ENCODE results near the gene B4GALT5.
A peak's percentile ranks its signal among the peaks of the same experiment; 100 is the strongest.
"Not testable (repeated sequence)": the region's sequence is repeated elsewhere in the genome, so short reads cannot be mapped to it uniquely, and the experiment has no call there.

B4GALT5 gene

DNA sequence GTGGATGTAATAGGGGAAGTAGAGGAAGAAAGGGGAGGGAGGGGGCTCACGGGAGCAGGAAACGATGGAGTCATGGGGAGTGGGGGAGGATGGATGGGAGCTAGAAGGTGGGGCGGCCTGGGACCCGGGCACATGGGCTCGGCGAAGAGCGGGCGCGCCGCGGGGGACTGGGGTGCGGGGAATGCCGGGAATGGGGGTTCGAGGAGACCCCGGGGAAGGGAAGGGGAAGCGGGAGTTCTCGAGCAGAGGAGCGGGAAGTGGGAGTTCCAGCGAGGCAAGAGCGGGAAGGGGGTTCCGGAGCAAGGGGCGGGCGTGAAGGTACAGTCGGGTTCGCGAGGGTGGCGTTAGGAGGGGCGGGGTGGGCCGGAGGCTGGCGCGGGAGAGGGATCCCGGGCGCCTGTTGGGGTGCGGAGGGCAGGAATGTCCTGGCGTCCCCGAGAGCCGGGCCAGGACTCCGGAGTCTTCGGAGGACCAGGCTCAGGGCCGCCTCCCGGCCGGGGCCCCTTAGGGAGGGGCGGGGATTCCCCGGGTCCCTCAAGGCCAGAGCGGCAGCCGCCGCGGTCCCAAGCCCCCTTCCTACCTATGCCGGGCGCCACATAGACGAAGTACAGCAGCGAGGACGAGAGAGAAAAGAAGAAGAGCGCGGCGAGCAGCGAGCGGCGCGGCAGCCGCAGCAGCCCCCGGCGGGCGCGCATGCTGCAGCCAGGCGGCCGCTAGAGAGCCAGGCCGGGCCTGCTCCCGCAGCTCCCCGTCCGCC is 504 bp downstream of the B4GALT5 start:
- TF ChIP-seq Cebpa-rat (IDR thresholded peaks at IDR 0.05): no peak
- Histone ChIP-seq H3K27me3 (no peaks in the 10 kb centered on the region), H3K27ac (peak overlapping the region; percentile 87), H4K20me1 (peaks cover 46% of the 10 kb centered on the region), H3K4me2 (peak overlapping the region; percentile 71), H3K9ac (peak overlapping the region; percentile 90), H3K4me3 (peak overlapping the region; percentile 93), H3K4me1 (peaks cover 29% of the 10 kb centered on the region), H3K9me3 (no peaks in the 10 kb centered on the region), H3K36me3 (no peaks in the 10 kb centered on the region)

DNA sequence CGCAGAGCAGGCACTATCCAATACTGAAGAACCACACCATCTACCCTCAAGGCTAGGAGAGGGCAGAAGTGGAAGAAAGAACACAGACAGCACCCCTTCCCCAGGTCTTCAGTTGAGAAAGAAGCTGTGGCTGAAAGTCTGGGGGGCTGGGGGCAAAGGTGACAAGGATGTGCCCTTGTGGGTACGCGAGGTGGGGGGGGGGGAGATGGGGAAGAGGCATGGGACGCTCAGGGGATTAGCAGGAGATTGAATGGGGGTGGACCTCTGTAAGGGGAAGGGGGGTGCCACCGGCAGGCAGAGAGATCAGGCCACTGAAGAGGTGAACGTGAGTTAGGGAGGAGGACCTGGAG is 1.1 kb downstream of the B4GALT5 start:
- no peak for TF ChIP-seq Cebpa-rat (IDR thresholded peaks at IDR 0.05)
- Histone ChIP-seq H3K4me3 (peak overlapping the region; percentile 93), H3K4me2 (peak overlapping the region; percentile 71), H3K9ac (peak overlapping the region; percentile 90), H3K27me3 (no peaks in the 10 kb centered on the region), H3K27ac (peak overlapping the region; percentile 87; the same call in 1 of the 2 replicates), H3K4me1 (peaks cover 29% of the 10 kb centered on the region), H4K20me1 (peaks cover 51% of the 10 kb centered on the region), H3K9me3 (no peaks in the 10 kb centered on the region), H3K36me3 (no peaks in the 10 kb centered on the region)

DNA sequence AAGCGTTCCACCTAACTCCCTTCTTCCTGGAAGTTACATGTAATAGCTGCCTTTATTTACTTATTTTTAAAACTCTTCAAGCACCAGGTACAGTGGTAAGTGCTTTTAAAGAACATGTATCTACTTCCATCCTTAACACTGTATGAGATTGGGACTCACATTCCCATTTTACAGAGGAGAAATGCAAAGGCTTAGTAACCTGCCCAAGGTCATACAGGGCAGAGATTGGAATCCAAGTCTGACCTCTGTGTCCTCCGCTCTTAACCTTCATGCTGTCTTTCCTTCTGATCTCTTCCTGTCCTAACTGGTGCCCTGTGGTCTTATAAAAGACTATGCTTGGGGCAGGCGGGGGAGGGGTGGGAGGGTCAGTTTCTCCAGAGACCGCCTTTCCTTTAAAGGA is 1.6 kb downstream of the B4GALT5 start:
- Histone ChIP-seq H3K36me3 (no peaks in the 10 kb centered on the region), H3K4me1 (peaks cover 29% of the 10 kb centered on the region), H3K27ac (no peak overlapping the region), H3K9me3 (no peaks in the 10 kb centered on the region), H3K4me3 (peak overlapping the region; percentile 93), H4K20me1 (peaks cover 56% of the 10 kb centered on the region), H3K4me2 (peak overlapping the region; percentile 71), H3K27me3 (no peaks in the 10 kb centered on the region), H3K9ac (peak overlapping the region; percentile 90; the same call in 1 of the 2 replicates)
- TF ChIP-seq Cebpa-rat (IDR thresholded peaks at IDR 0.05): no peak

DNA sequence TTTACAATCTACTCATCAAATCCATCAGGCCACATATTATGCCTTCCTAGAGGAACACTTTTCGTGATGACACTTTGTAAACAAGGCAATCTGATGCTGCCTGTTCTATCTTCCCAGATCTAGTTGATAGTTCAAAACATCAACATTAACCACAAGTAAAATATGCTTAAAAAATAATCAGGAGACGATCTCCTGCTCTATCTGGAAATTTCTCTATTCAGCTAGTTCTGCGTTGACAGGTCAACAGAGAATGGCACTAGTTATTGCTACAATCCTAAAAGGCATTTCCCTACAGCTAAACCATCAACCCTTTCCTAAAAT is 2.1 kb downstream of the B4GALT5 start:
- Histone ChIP-seq H3K27ac (no peak overlapping the region), H3K9ac (peak overlapping the region; percentile 27; the same call in 1 of the 2 replicates), H3K4me3 (no peak overlapping the region), H4K20me1 (peaks cover 61% of the 10 kb centered on the region), H3K36me3 (no peaks in the 10 kb centered on the region), H3K4me2 (peak overlapping the region; percentile 71), H3K4me1 (peaks cover 29% of the 10 kb centered on the region), H3K9me3 (no peaks in the 10 kb centered on the region), H3K27me3 (no peaks in the 10 kb centered on the region)
- no peak for TF ChIP-seq Cebpa-rat (IDR thresholded peaks at IDR 0.05)

DNA sequence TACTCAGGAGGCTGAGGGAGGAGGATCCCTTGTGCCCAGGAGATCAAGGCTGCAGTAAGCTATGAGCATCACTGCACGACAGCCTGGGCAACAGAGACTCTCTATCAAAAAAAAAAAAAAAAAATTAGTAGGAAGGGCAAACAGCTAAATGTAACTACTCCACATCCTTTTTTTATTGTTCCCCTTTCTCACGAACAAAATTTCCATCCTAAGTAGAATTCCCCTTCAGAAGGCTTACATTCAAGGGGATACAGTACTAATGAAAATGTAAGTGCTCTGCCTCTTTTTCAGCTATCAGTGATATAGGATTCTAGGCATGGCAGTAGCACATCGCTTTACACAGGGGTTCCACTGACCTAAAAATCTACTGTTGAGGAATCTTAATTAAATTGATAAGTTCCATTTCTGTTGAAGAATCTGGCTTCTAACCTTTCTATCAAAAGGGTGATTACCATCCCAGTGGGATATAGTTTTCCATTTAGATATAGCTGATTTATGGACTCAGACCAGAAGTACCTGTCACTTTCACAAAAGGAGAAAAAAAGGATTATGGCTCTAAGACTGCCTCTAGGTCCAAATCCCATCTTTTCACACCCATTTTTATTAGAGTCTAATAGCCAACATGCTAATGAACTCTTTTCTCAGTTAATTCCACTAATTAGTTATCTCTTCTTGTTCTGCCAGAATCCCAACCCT is 2.6 kb downstream of the B4GALT5 start:
- no peak for TF ChIP-seq Cebpa-rat (IDR thresholded peaks at IDR 0.05)
- no peaks in the 10 kb centered on the region for H3K36me3 ChIP-seq
- H3K4me2 ChIP-seq: peak overlapping the region; percentile 71
- peaks cover 29% of the 10 kb centered on the region for H3K4me1 ChIP-seq
- H4K20me1 ChIP-seq: peaks cover 66% of the 10 kb centered on the region
- no peaks in the 10 kb centered on the region for H3K9me3 ChIP-seq
- no peaks in the 10 kb centered on the region for H3K27me3 ChIP-seq
- peak overlapping the region; percentile 27; the same call in 1 of the 2 replicates for H3K9ac ChIP-seq
- no peak overlapping the region for H3K27ac ChIP-seq
- H3K4me3 ChIP-seq: no peak overlapping the region

DNA sequence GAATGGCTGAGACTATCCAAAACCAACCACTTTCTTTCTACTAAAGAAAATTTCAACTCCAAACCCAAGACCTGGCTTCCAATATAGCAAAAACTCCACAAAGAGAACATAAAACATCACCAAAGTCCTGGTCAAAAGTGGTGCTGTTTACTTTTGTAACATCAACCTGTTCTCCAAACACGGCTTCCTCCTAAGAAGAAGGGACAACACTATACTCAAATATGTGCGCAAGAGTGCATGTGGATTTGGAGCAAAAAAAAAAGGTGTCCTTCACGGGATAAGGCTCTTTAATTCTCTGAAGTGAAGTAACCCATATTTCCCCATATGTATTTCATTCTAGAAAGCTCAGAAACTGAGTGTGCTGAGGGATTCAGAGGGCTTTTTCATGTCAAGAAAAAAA is 6.6 kb downstream of the B4GALT5 start:
- Histone ChIP-seq H3K9ac (no peak overlapping the region), H3K27ac (no peak overlapping the region), H3K4me1 (peaks cover 33% of the 10 kb centered on the region), H3K4me2 (no peak overlapping the region), H3K4me3 (no peak overlapping the region), H3K9me3 (no peaks in the 10 kb centered on the region), H3K36me3 (no peaks in the 10 kb centered on the region), H3K27me3 (no peaks in the 10 kb centered on the region), H4K20me1 (peaks cover 100% of the 10 kb centered on the region)
- TF ChIP-seq Cebpa-rat (IDR thresholded peaks at IDR 0.05): no peak

DNA sequence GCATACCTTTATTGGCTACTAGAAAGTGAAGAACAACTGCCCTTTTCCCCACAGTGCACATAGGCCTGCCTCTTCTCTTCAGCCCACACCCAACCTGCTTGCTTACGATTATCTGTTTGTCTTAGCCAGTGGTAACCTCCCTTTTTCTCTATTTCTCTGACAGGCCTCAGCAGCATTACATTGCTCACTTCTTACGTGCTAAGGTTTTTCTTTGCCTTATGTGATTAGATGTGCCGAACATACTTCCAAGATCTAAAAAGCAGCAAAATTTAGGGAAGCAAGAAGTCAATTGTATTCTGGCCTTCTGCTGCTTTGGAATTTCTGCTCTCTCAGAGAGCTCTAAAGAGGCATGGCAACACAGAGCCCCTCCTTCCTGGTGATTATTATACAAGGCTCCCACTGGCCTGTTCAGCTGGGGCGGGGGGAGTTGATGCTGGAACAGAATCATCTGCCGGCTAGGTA is 7.0 kb downstream of the B4GALT5 start:
- Histone ChIP-seq H3K4me3 (no peak overlapping the region), H3K9me3 (no peaks in the 10 kb centered on the region), H3K9ac (no peak overlapping the region), H3K36me3 (no peaks in the 10 kb centered on the region), H4K20me1 (peaks cover 100% of the 10 kb centered on the region), H3K27me3 (no peaks in the 10 kb centered on the region), H3K4me1 (peaks cover 31% of the 10 kb centered on the region), H3K27ac (no peak overlapping the region), H3K4me2 (no peak overlapping the region)
- TF ChIP-seq Cebpa-rat (IDR thresholded peaks at IDR 0.05): no peak

DNA sequence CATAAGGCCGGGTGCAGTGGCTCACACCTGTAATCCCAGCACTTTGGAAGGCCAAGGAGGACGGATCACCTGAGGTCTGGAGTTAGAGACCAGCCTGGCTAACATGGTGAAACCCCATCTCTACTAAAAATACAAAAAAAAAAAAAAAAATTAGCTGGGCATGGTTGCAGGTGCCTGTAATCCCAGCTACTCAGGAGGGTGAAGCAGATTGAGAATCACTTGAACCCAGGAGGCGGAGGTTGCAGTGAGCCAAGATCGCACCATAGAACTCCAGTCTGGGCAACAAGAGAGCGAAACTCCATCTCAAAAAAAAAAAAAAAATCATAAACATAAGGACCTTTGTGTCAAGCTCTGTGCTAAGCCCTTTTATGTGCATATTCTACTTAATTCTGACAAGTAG is 7.8 kb downstream of the B4GALT5 start:
- not testable (repeated sequence) for H3K27ac ChIP-seq, H3K4me2 ChIP-seq
- peaks cover 100% of the 10 kb centered on the region for H4K20me1 ChIP-seq

DNA sequence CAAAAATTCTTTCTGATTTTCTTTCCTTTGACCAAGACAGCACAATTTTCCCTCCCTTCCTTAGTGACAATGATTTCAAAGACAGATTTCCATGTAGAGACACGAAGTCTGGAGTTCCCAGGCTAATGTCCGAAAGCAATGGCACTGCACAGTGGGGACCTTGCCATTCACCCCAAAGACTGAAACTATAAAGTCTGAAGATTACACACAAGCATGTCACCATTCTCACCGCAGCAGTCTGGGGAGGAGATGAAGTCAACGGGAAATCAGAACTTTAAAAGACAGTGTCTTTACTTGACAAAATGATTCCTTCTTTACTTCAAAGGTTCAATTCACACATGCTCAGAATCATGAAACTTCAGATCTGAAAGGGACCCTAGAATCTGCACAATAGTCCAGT is 8.3 kb downstream of the B4GALT5 start:
- Histone ChIP-seq H3K27me3 (no peaks in the 10 kb centered on the region), H3K4me2 (no peak overlapping the region), H3K4me3 (no peak overlapping the region), H3K27ac (no peak overlapping the region), H3K9me3 (no peaks in the 10 kb centered on the region), H3K4me1 (peaks cover 23% of the 10 kb centered on the region), H4K20me1 (peaks cover 100% of the 10 kb centered on the region), H3K36me3 (no peaks in the 10 kb centered on the region), H3K9ac (no peak overlapping the region)
- TF ChIP-seq Cebpa-rat (IDR thresholded peaks at IDR 0.05): no peak

More for the DNA sequence above, 7.8 kb downstream of the B4GALT5 start:
- H3K4me1 ChIP-seq: peaks cover 28% of the 10 kb centered on the region
- not testable (repeated sequence) for H3K36me3 ChIP-seq, H3K27me3 ChIP-seq, H3K4me3 ChIP-seq, H3K9me3 ChIP-seq, H3K9ac ChIP-seq

DNA sequence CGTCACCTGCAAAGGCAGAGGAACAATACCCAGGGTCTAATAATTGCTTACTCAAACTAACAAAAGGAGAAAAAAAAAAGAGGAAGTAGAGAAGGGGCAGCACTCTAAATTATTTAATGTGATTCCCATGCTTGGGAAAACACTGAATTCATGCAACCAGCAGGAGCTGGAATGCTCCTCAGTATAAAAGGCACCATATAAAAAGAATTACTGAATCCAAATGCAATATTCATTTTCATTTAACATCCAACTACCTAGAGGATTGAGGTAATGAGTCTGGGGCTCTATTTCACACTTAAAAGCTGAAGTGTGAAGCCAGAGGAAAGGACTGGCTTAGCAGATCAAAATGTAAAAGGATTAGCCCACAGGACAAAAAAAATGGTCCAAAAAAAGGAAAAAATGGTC is 8.7 kb downstream of the B4GALT5 start:
- peaks cover 100% of the 10 kb centered on the region for H4K20me1 ChIP-seq
- H3K4me2 ChIP-seq: no peak overlapping the region
- H3K27ac ChIP-seq: no peak overlapping the region
- no peak overlapping the region for H3K9ac ChIP-seq
- no peak for TF ChIP-seq Cebpa-rat (IDR thresholded peaks at IDR 0.05)
- H3K9me3 ChIP-seq: no peaks in the 10 kb centered on the region
- no peaks in the 10 kb centered on the region for H3K27me3 ChIP-seq
- H3K4me1 ChIP-seq: peaks cover 20% of the 10 kb centered on the region
- H3K36me3 ChIP-seq: no peaks in the 10 kb centered on the region
- no peak overlapping the region for H3K4me3 ChIP-seq
